HepG2 (cell line): Measurements from ENCODE around the gene NKIRAS1.

Experiments
- ARNT ChIP-seq: fragments of 450-650 bp; IDR thresholded peaks from 2 replicates; pipeline ENCODE4 v1.6.1; 2017
- EZH2 ChIP-seq: conservative IDR thresholded peaks from 2 replicates; pipeline ENCODE4 v1.6.1; 2012; ENCODE audit warnings: mild to moderate bottlenecking, low read depth, low read length, moderate library complexity
- MAZ ChIP-seq, 2 experiments: sonication (generic) in 1 of 2; formaldehyde crosslinking in 1 of 2; IDR thresholded peaks; 2 replicates each; pipeline versions ENCODE4 v1.5.0 to v1.6.1; 2012 to 2020; ENCODE audit warnings: low read depth in 2 of 2, mild to moderate bottlenecking in 2 of 2, borderline replicate concordance in 1 of 2, improper control_type of control experiment in 1 of 2, low read length in 1 of 2, missing genetic modification reagents in 1 of 2, moderate library complexity in 1 of 2
- ZBTB33 ChIP-seq: sonication (generic); formaldehyde crosslinking; IDR thresholded peaks from 2 replicates; pipeline ENCODE4 v1.4.0; 2020; ENCODE audit warnings: missing genetic modification reagents
- ZBTB40 ChIP-seq, 2 experiments: fragments of 450-650 bp in 1 of 2; sonication (generic) in 1 of 2; formaldehyde crosslinking in 1 of 2; IDR thresholded peaks; 2 replicates each; pipeline versions ENCODE4 v1.6.1 to v1.8.0; 2016 to 2022; ENCODE audit warnings: antibody characterized with exemption in 1 of 2, mild to moderate bottlenecking in 1 of 2, missing genetic modification reagents in 1 of 2

- TF ChIP-seq MAZ (IDR thresholded peaks at IDR 0.05; ENCODE audit: borderline replicate concordance, low read depth, low read length) (no peak), MAZ (CRISPR knock-in tag; IDR thresholded peaks at IDR 0.05; ENCODE audit: low read depth) (no peak), EZH2 (no peak), ZBTB33 (CRISPR knock-in tag) (no peak), ZBTB40 (IDR thresholded peaks at IDR 0.05) (no peak), ZBTB40 (CRISPR knock-in tag; IDR thresholded peaks at IDR 0.05) (no peak), ARNT (no peak)
Observed at GRCh38 chr3:23909341-23909740, 7.4 kb downstream of the NKIRAS1 start.
